HL-60/S4 treated with phorbol 12-myristate 13-acetate at 8.2 ng/mL for 4 days and 3 days (cell line): Measurements from ENCODE around the gene ARHGAP6.
"Not testable (repeated sequence)": the region's sequence is repeated elsewhere in the genome, so short reads cannot be mapped to it uniquely, and the experiment has no call there.

Experiments
- in situ Hi-C: fragments of 300-500 bp; cut with MboI; formaldehyde crosslinking; loops from 2 replicates; pipeline ENCODE4 v1.15.0; 2022; ENCODE audit warnings: low sequenced_read_pairs

Gene ARHGAP6

GRCh38 chrX:11578301-11578700 is 87.4 kb downstream of the ARHGAP6 start:
- in situ Hi-C loops = not testable (repeated sequence)

- in situ Hi-C loops = no loop called here
Measured at GRCh38 chrX:11577603-11578002, 88.1 kb downstream of the ARHGAP6 start.

GRCh38 chrX:11575332-11575731 is 90.4 kb downstream of the ARHGAP6 start:
- in situ Hi-C loops = no loop called here

DNA sequence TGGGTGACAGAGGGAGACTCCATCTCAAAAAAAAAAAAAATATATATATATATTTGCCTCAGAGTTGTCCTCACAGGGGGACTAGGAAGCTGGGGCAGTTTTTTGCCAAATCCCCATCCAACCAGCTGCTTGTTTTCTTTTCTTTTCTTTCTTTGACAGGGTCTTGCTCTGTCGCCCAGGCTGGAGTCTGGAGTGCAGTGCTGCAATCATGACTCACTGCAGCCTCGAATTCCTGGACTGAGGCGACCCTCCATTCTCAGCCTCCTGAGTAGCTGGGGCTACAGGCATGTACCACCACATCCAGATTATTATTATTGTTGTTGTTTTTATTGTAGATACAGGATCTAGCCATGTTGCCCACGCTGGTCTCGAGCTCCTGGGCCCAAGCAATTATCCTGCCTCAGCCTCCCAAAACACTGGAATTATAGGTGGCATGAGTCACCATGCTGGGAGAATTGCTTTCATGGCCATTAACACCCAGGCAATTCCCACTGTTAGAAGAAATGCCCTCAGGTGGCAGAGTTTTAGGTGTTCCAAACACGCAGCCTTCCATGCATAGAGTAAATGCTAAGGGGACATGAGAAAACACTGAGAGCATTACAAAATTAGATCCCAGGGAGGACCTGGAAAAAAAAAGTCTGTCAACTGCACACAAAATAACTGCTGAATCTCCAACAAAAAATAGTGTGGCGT is 98.0 kb downstream of the ARHGAP6 start:
- in situ Hi-C loops = no loop called here

- in situ Hi-C loops = no loop called here
Measured at GRCh38 chrX:11566789-11567188, 98.9 kb downstream of the ARHGAP6 start.

GRCh38 chrX:11566173-11566572 is 99.5 kb downstream of the ARHGAP6 start:
- in situ Hi-C loops = no loop called here

DNA sequence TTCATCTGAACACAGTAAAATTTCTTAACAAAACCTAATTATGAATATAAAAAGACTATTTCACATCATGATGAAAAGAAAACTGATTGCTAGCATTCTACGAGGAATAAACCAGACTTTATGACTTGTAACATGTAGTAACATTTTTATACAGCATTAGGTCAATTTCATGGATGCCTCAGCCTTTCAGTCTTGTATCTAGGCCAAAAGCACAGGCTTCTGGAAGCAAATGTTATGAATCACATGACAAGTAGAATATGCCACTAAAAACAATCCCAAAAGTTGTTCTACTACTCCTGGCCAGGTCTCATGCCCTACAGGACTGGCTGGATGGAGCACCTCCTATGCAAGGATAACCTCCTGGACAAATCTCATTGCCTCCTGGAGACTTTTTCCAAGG is 101.2 kb downstream of the ARHGAP6 start:
- in situ Hi-C loops = no loop called here

DNA sequence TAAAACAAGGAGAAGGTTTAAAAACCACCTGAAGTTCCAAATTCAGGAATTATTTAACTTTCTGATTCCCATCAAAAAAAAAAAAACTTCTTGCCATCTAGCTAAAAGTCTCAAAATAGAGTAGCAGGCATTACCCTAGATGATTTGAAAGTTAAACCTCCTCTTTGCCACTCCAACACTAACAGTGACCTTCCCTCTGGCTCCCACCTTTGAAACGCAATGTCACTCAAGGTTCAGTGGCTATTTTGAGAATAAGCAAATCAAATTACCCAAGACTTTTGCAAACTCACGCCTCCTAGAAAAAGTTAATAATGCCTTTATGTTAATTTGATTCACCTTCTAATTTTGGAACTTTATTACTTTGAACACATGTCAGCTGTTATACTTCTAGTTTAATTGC is 103.2 kb downstream of the ARHGAP6 start:
- in situ Hi-C loops = no loop called here

GRCh38 chrX:11558972-11559371 is 106.7 kb downstream of the ARHGAP6 start:
- in situ Hi-C loops = no loop called here

DNA sequence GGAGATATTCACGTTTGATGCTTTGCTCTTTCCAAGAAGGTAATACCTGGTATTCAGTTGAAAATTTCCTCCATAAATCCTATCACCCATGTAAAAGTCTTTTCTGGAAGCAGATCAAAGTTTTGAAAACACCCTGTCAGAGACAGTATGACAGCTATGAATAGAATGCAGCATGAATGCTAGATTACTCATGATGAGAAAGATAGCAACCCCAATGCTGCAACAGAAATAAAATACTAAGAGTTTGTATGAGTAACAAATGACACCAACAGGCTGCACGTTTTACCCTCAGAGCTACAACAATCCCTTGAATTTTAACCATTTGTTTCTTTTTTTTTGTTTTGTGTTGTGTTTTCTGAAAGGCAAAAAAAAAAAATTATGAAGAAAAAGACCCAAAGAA is 108.6 kb downstream of the ARHGAP6 start:
- in situ Hi-C loops = no loop called here

DNA sequence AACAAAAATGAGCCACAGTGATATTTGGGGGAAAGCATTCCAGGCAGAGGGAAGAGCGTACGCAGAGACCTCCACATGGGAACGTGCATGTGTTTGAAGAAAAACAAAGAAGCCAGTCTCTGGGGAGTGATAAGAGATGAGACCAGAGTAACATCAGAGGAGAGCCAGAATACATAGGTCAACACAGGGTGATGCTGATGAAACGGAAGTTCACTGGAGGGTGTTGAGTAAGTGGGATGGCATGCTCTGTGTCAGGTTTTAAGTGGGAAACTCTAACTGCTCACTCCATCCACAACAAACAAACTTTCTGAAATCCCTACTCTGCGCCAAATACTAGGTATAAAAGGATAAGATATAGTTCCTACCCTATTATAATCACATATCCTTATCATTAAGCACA is 110.0 kb downstream of the ARHGAP6 start:
- in situ Hi-C loops = no loop called here

GRCh38 chrX:11553594-11553993 is 112.1 kb downstream of the ARHGAP6 start:
- in situ Hi-C loops = no loop called here

- in situ Hi-C loops = no loop called here
Measured at GRCh38 chrX:11551151-11551550, 114.6 kb downstream of the ARHGAP6 start.

DNA sequence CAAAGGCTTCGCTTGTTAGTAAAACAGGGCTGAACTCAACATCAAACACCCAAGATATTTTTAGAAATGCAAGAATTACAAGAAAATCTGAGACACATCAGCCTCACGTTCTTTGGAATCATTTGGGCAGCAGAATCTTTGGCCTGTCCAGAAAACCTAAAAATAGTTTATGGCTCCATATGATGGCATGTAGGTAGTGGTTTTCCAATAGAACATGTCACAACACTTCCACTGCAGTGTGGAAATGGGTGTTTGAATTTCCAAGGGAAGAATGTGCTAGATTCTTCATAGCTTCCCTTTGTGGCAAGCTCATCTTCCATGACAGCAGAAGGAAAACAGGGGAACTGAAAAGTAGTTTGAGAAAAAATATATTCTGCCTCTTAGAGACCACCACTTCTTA is 118.8 kb downstream of the ARHGAP6 start:
- in situ Hi-C loops = loop anchor here (25.0 kb wide), 1 partner anchor 215 kb away; the partner anchor contains the start of gene MSL3

GRCh38 chrX:11543249-11543648 is 122.5 kb downstream of the ARHGAP6 start:
- in situ Hi-C loops = loop anchor here (25.0 kb wide), 1 partner anchor 219 kb away; the partner anchor contains the start of gene MSL3

- in situ Hi-C loops = loop anchor here (25.0 kb wide), 1 partner anchor 221 kb away; the partner anchor contains the start of gene MSL3
Measured at GRCh38 chrX:11541510-11541909, 124.2 kb downstream of the ARHGAP6 start.

- in situ Hi-C loops = loop anchor here (25.0 kb wide), 1 partner anchor 222 kb away; the partner anchor contains the start of gene MSL3
Measured at GRCh38 chrX:11540532-11541377, 125.0 kb downstream of the ARHGAP6 start.

GRCh38 chrX:11537141-11537540 is 128.6 kb downstream of the ARHGAP6 start:
- in situ Hi-C loops = loop anchor here (25.0 kb wide), 1 partner anchor 225 kb away; the partner anchor contains the start of gene MSL3

DNA sequence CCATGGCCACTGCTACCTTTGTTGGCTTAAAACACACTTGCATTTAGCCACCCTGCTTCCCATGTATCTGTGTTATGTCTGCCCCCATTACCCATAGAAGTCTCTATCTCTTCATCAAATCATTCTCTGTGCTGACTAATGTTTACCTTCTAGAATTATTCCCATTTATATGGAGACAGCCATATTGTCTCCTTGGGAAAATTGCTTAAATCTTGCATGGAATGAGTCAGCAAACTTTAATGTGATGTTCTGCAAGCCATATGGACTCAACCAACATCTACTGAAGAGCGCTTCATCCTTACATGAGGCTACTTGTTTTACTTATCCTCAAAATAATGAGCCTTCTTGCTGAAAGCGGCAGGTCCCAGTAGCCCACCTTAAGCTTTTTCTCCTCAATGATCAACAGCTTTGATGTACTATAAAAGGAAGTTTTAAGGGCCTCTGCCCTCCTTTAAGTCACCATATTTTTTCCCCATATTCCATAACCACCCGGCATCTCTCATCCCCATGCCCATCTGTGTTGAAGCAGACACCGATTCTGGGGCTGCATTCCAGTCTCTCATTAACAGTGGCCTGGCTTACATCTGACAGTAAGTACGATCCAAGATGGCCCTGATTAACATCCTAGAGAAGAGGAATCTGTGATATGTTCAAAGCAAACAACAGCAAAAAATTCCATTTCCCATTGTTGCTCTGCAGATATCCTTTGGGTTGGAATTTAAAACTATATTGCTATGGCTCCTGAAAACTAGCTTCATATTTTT is 130.4 kb downstream of the ARHGAP6 start:
- in situ Hi-C loops = loop anchor here (25.0 kb wide), 1 partner anchor 227 kb away; the partner anchor contains the start of gene MSL3

DNA sequence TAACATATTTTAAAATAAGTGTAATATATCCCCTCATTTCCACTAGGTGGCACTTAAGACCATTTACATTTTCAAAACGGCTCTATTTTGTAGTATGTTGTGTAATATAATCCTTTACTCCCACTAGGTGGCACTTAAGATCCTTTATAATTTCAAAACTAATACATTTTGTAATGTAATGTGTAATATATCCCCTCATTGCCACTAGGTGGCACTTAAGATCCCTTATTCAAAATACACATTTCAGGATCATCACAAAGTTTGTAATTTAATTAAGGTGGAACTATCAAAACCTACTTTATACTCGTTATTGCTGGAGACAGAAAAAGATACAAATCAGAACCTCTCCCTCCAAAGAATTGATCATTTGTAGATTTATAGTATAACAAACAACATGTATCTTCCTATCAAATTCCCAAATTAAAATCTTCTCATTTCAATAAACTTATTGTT is 132.5 kb downstream of the ARHGAP6 start:
- in situ Hi-C loops = loop anchor here (25.0 kb wide), 1 partner anchor 229 kb away; the partner anchor contains the start of gene MSL3
